Measurements from ENCODE around the gene RTEL1. TPM values are rescaled to one million over a fixed set of nuclear protein-coding genes. Genes with fewer than 3 reads are reported as not detected.

Gene RTEL1
- polyA plus RNA-seq, 1 of the 3 experiments (the other 2 are of a cell fraction), result 9.9 TPM

DNA sequence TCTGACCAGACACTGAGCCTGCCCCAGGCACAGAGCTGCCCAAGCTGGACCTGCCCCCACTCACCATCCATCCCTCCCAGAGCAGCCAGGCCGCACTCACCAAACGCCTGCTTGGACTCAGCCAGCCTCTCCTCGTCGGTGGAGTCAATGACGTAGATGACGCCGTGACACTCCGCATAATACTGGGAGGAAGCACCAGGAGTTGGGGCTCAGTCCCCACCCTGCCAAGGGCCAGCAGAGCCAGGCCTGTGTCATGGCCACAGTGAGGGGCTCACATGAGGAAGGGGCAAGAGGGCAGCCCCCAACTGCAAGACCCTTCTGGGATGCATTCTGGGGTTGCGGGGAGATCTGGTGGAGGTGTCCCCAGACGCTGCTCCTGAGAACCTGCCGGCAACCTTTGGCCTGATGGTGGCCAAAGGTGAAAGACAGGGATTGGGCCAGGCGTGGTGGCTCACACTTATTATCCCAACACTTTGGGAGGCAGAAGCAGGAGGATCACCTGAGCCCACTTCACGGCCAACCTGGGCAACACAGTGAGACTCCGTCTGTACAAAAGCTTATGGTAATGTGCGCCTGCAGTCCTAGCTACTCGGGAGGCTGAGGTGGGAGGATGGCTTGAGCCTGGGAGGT, 44.0 kb downstream of the RTEL1 start:
- CTCF ChIA-PET, result interaction anchor here (0.9 to 1.7 kb wide), 3 partner anchors 84 to 272 kb away, joined by 4 to 5 read pairs (median 4); no protein-coding TSS in a partner anchor
- no peaks in the 10 kb centered on the region for H4K20me1 ChIP-seq (ENCODE audit: insufficient read depth)
- no peaks in the 10 kb centered on the region for H3F3A ChIP-seq (replicated peaks; ENCODE audit: insufficient read depth)
- no peak overlapping the region for H3K4me3 ChIP-seq (ENCODE audit: low read depth in 2 of 2, low read length in 1 of 2)
- POLR2A ChIA-PET, result interaction anchor here (1.2 kb wide), 1 partner anchor 163 kb away, joined by 3 read pairs; the partner anchor contains the start of gene TPD52L2
- H3K9me2 ChIP-seq, result no peaks in the 10 kb centered on the region
- peaks cover 25% of the 10 kb centered on the region for H3K79me2 ChIP-seq (ENCODE audit: insufficient read depth)
- peak overlapping the region in 1 of 2 experiments; percentile 30; a peak in 1 of 4 replicates for H3K27ac ChIP-seq (ENCODE audit: low read depth in 2 of 2, low read length in 1 of 2)
- H3K4me2 ChIP-seq, result no peak overlapping the region
- WGBS (ENCODE audit: low lambda C conversion rate), result 97% methylated on average over 10 of the region's 16 CpGs
- no peaks in the 10 kb centered on the region for H3K27me3 ChIP-seq (ENCODE audit: insufficient read depth)
- no peak overlapping the region for H3K9ac ChIP-seq
- no peak overlapping the region for H2AFZ ChIP-seq (ENCODE audit: low read depth)
- H3K4me1 ChIP-seq (ENCODE audit: control insufficient read depth in 1 of 2, insufficient read depth in 2 of 2, low read depth in 1 of 2, low read length in 1 of 2), result peaks cover 22 to 28% of the 10 kb centered on the region in 2 experiments; a peak in 3 of 4 replicates
- no peaks in the 10 kb centered on the region for H3K9me3 ChIP-seq
- no peak for TF ChIP-seq USF2 (IDR thresholded peaks at IDR 0.05; ENCODE audit: borderline replicate concordance, low read depth, low read length)
- no peak for TF ChIP-seq JUND (IDR thresholded peaks at IDR 0.05)
- no peak for TF ChIP-seq SMC3 (IDR thresholded peaks at IDR 0.05; ENCODE audit: low read depth, low read length)
- no peak for TF ChIP-seq GABPA (IDR thresholded peaks at IDR 0.05; ENCODE audit: low read depth)
- no peak for TF ChIP-seq TAF1 (IDR thresholded peaks at IDR 0.05; ENCODE audit: borderline replicate concordance, low read depth, low read length)
- TF ChIP-seq, protein P1, sequence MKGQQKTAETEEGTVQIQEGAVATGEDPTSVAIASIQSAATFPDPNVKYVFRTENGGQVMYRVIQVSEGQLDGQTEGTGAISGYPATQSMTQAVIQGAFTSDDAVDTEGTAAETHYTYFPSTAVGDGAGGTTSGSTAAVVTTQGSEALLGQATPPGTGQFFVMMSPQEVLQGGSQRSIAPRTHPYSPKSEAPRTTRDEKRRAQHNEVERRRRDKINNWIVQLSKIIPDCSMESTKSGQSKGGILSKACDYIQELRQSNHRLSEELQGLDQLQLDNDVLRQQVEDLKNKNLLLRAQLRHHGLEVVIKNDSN (IDR thresholded peaks at IDR 0.05; ENCODE audit: borderline replicate concordance, low read depth), result no peak
- no peak for TF ChIP-seq EP300 (IDR thresholded peaks at IDR 0.05; ENCODE audit: borderline replicate concordance in 1 of 2, low read depth in 1 of 2, low read length in 1 of 2)
- TF ChIP-seq NFIC (IDR thresholded peaks at IDR 0.05; ENCODE audit: borderline replicate concordance), result no peak
- no peak for TF ChIP-seq MXI1 (IDR thresholded peaks at IDR 0.05; ENCODE audit: low read depth, low read length)
- TF ChIP-seq FOXM1 (IDR thresholded peaks at IDR 0.05; ENCODE audit: low read depth), result no peak
- TF ChIP-seq ELF1 (IDR thresholded peaks at IDR 0.05), result no peak
- no peak for TF ChIP-seq TCF12 (IDR thresholded peaks at IDR 0.05)
- no peak for TF ChIP-seq RFX5 (IDR thresholded peaks at IDR 0.05; ENCODE audit: low read length)
- no peak for TF ChIP-seq FOSL2 (IDR thresholded peaks at IDR 0.05; ENCODE audit: borderline replicate concordance, low read depth)
- no peak for TF ChIP-seq SIN3A (IDR thresholded peaks at IDR 0.05; ENCODE audit: borderline replicate concordance, low read depth, low read length)
- TF ChIP-seq, protein P2, sequence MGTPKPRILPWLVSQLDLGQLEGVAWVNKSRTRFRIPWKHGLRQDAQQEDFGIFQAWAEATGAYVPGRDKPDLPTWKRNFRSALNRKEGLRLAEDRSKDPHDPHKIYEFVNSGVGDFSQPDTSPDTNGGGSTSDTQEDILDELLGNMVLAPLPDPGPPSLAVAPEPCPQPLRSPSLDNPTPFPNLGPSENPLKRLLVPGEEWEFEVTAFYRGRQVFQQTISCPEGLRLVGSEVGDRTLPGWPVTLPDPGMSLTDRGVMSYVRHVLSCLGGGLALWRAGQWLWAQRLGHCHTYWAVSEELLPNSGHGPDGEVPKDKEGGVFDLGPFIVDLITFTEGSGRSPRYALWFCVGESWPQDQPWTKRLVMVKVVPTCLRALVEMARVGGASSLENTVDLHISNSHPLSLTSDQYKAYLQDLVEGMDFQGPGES (IDR thresholded peaks at IDR 0.05; ENCODE audit: low read depth, low read length), result no peak
- TF ChIP-seq RAD21 (IDR thresholded peaks at IDR 0.05; ENCODE audit: low read length), result no peak
- no peak for TF ChIP-seq EZH2phosphoT487 (IDR thresholded peaks at IDR 0.05; ENCODE audit: borderline replicate concordance, low read depth)
- no peak for TF ChIP-seq GATA2 (CRISPR knock-in tag; IDR thresholded peaks at IDR 0.05)
- TF ChIP-seq, protein P3, sequence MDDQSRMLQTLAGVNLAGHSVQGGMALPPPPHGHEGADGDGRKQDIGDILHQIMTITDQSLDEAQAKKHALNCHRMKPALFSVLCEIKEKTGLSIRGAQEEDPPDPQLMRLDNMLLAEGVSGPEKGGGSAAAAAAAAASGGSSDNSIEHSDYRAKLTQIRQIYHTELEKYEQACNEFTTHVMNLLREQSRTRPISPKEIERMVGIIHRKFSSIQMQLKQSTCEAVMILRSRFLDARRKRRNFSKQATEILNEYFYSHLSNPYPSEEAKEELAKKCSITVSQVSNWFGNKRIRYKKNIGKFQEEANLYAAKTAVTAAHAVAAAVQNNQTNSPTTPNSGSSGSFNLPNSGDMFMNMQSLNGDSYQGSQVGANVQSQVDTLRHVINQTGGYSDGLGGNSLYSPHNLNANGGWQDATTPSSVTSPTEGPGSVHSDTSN (IDR thresholded peaks at IDR 0.05), result no peak
- peak; percentile 74 for DNase-seq
- peaks cover 19 to 25% of the 10 kb centered on the region in 2 experiments for H3K36me3 ChIP-seq (replicated peaks in 1 of 2; ENCODE audit: control insufficient read depth in 1 of 2, insufficient read depth in 2 of 2, low read length in 1 of 2)

All from SK-N-SH (cell line).